ENCODE measurements around the gene HOOK1. TPM values are rescaled to one million over a fixed set of nuclear protein-coding genes. Genes with fewer than 3 reads are reported as not detected.

The HOOK1 gene
- total RNA-seq, 1 experiment from 2014 or later, result 33.8 TPM

GRCh38 chr1:59776960-59777852 lies 37.5 kb upstream of the HOOK1 start:
- DNase-seq (ENCODE audit: low spot score), result peak; percentile 21
- CTCF ChIA-PET, result interaction anchor here (0.7 to 1.2 kb wide), 4 partner anchors 11 to 1200 kb away, joined by 3 to 6 read pairs (median 4); partner anchors contain the start of gene TACSTD2

GRCh38 chr1:59779949-59780348 lies 34.8 kb upstream of the HOOK1 start:
- Mint-ChIP-seq H3K4me1 (no peaks in the 10 kb centered on the region), H3K27ac (no peak overlapping the region), H3K9me3 (no peaks in the 10 kb centered on the region), H3K36me3 (no peaks in the 10 kb centered on the region), H3K27me3 (ENCODE audit: low read depth) (no peaks in the 10 kb centered on the region), H3K4me3 (no peak overlapping the region)
- no peak for TF ChIP-seq ZNF121 (CRISPR knock-in tag; IDR thresholded peaks at IDR 0.05)
- no peak for TF ChIP-seq HMGXB4 (CRISPR knock-in tag; IDR thresholded peaks at IDR 0.05)
- TF ChIP-seq CREM (CRISPR knock-in tag; IDR thresholded peaks at IDR 0.05), result no peak
- no peak for TF ChIP-seq ZNF416 (CRISPR knock-in tag; IDR thresholded peaks at IDR 0.05)
- TF ChIP-seq E2F4 (CRISPR knock-in tag; IDR thresholded peaks at IDR 0.05; ENCODE audit: borderline replicate concordance, low read depth), result no peak
- TF ChIP-seq MAX (CRISPR knock-in tag; IDR thresholded peaks at IDR 0.05), result no peak
- TF ChIP-seq ZNF232 (CRISPR knock-in tag; IDR thresholded peaks at IDR 0.05), result no peak
- no peak for TF ChIP-seq ZNF512 (CRISPR knock-in tag; IDR thresholded peaks at IDR 0.05; ENCODE audit: borderline replicate concordance)
- TF ChIP-seq FOXP4 (CRISPR knock-in tag; IDR thresholded peaks at IDR 0.05), result no peak
- TF ChIP-seq USF1 (CRISPR knock-in tag; IDR thresholded peaks at IDR 0.05), result no peak
- TF ChIP-seq IRF1 (CRISPR knock-in tag; IDR thresholded peaks at IDR 0.05), result no peak
- no peak for TF ChIP-seq PRDM15 (CRISPR knock-in tag; IDR thresholded peaks at IDR 0.05)
- TF ChIP-seq ZNF263 (CRISPR knock-in tag; IDR thresholded peaks at IDR 0.05; ENCODE audit: low read depth), result no peak
- no peak for TF ChIP-seq ESRRA (CRISPR knock-in tag; IDR thresholded peaks at IDR 0.05; ENCODE audit: borderline replicate concordance)
- ChIA-PET CTCF (interaction anchor here (1.2 to 2.7 kb wide), 3 partner anchors 12 to 167 kb away, joined by 3 to 14 read pairs (median 3); no protein-coding TSS in a partner anchor), POLR2A (no interaction called here)
- ATAC-seq (peak; percentile 74), DNase-seq (ENCODE audit: low spot score) (peak; percentile 14)

More at GRCh38 chr1:59776960-59777852, 37.5 kb upstream of the HOOK1 start:
- no peaks in the 10 kb centered on the region for H3K27me3 Mint-ChIP-seq (ENCODE audit: low read depth)
- H3K36me3 Mint-ChIP-seq, result no peaks in the 10 kb centered on the region
- H3K27ac Mint-ChIP-seq, result no peak overlapping the region
- POLR2A ChIA-PET, result no interaction called here
- TF ChIP-seq NR3C1 (CRISPR knock-in tag; conservative IDR thresholded peaks at IDR 0.05; ENCODE audit: low read depth) (no peak), NFYB (CRISPR knock-in tag; conservative IDR thresholded peaks at IDR 0.05; ENCODE audit: low read depth) (no peak), ZNF263 (CRISPR knock-in tag; IDR thresholded peaks at IDR 0.05; ENCODE audit: low read depth) (no peak)
- H3K4me1 Mint-ChIP-seq, result no peaks in the 10 kb centered on the region
- peak; percentile 82 for ATAC-seq
- H3K4me3 Mint-ChIP-seq, result no peak overlapping the region
- H3K9me3 Mint-ChIP-seq, result no peaks in the 10 kb centered on the region
